Peyer's patch (tissue), 4 donors: ENCODE measurements around the gene FN1. TPM values are rescaled to one million over a fixed set of nuclear protein-coding genes. Genes with fewer than 3 reads are reported as not detected.

Experiments used
- DNase-seq, 3 donors: peaks; one replicate each; pipeline ENCODE4 v3.0.0-alpha.2; 2017 to 2019
- H3K27ac ChIP-seq, 4 donors: fragments of 200-600 bp; sonication (generic); one replicate each; pipeline ENCODE4 v1.5.1; 2016 to 2019
- H3K27me3 ChIP-seq, 2 donors: fragments of 200-600 bp; sonication (generic); one replicate each; pipeline ENCODE4 v1.5.1; 2019
- H3K36me3 ChIP-seq, 3 donors: fragments of 200-600 bp; sonication (generic); one replicate each; pipeline ENCODE4 v1.5.1; 2016 to 2019
- H3K4me1 ChIP-seq, 4 donors: fragments of 200-600 bp; sonication (generic); one replicate each; pipeline ENCODE4 v1.5.1; 2016 to 2019
- H3K4me3 ChIP-seq, 4 donors: fragments of 200-600 bp; sonication (generic); 1 replicate in 3 of 4; 2 replicates in 1 of 4; pipeline ENCODE4 v1.5.1; 2016 to 2019; ENCODE audit warnings: mild to moderate bottlenecking in 1 of 4
- H3K9me3 ChIP-seq, 4 donors: fragments of 200-600 bp; sonication (generic); one replicate each; pipeline ENCODE4 v1.5.1; 2016 to 2019; ENCODE audit warnings: mild to moderate bottlenecking in 1 of 4
- POLR2A ChIP-seq, 2 donors: fragments of 450-650 bp; IDR thresholded peaks; one replicate each; pipeline ENCODE4 v1.5.1; 2017; ENCODE audit warnings: antibody characterized with exemption in 2 of 2, mild to moderate bottlenecking in 2 of 2, moderate library complexity in 2 of 2
- total RNA-seq, 4 donors: library from RNA; depleted of rRNA; stranded (reverse); fragments of >200 nt; gene quantifications; one replicate each; pipeline ENCODE4 v1.1.0, GENCODE V29; 2016
- TF ChIP-seq, protein P1 (sequence below), 6 experiments: fragments of 450-650 bp in 4 of 6; fragments of 200-600 bp in 2 of 6; sonication (generic) in 1 of 6; IDR thresholded peaks; one replicate each; pipeline ENCODE4 v1.5.1; 2017 to 2019; ENCODE audit warnings: antibody characterized with exemption in 6 of 6, mild to moderate bottlenecking in 3 of 6, moderate library complexity in 1 of 6

The FN1 gene
- total RNA-seq, 4 donors from 2014 or later = 28.0 to 152 (median 72.8) TPM

DNA sequence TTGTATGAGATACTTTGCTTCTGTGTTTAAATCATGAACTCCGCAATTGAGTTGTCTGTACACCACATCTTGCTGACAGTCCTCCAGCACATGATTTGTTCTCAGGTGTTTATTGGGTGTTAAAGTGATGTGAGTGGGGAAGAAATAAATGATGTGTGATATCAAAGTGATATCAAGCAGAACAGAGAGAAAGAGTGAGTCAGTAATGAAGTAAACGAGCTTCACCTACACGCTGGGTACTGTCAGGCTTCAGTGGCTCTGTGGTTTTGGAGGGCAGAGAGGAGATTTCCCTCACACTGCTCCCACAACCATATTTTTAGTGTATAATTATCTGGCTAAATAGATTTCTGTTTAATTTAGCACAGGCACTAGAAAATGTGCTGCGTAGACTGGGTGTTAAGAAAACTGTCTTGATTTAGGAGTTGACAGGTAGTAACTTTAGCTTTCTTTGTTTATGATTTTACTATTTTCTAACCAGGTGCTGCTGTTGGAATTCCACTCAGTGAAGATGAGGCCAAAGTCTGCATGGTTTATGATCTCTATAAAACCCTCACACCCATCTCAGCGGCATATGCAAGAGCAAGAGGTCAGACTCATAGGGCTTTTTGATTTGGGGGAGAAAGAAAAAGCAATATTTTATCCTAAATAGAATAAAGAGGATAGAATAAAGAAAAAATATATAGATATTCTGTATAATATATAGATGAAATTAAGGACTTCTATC, 102.8 kb downstream of the FN1 start:
- no peaks in the 10 kb centered on the region for H3K27me3 ChIP-seq
- DNase-seq = peak in 1 of 3 donors; percentile 55
- no peak for TF ChIP-seq POLR2A (IDR thresholded peaks at IDR 0.05)
- TF ChIP-seq, protein P1, sequence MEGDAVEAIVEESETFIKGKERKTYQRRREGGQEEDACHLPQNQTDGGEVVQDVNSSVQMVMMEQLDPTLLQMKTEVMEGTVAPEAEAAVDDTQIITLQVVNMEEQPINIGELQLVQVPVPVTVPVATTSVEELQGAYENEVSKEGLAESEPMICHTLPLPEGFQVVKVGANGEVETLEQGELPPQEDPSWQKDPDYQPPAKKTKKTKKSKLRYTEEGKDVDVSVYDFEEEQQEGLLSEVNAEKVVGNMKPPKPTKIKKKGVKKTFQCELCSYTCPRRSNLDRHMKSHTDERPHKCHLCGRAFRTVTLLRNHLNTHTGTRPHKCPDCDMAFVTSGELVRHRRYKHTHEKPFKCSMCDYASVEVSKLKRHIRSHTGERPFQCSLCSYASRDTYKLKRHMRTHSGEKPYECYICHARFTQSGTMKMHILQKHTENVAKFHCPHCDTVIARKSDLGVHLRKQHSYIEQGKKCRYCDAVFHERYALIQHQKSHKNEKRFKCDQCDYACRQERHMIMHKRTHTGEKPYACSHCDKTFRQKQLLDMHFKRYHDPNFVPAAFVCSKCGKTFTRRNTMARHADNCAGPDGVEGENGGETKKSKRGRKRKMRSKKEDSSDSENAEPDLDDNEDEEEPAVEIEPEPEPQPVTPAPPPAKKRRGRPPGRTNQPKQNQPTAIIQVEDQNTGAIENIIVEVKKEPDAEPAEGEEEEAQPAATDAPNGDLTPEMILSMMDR (IDR thresholded peaks at IDR 0.05) = no peak
- peak overlapping the region in 2 of 4 donors; percentile 56 to 77 for H3K27ac ChIP-seq
- peak overlapping the region in 2 of 4 donors; percentile 21 to 29 for H3K4me3 ChIP-seq
- H3K36me3 ChIP-seq = peaks cover 0 to 34% (median 0%) of the 10 kb centered on the region in 3 donors
- H3K4me1 ChIP-seq = peaks cover 0 to 9% (median 2%) of the 10 kb centered on the region in 4 donors
- no peaks in the 10 kb centered on the region for H3K9me3 ChIP-seq

DNA sequence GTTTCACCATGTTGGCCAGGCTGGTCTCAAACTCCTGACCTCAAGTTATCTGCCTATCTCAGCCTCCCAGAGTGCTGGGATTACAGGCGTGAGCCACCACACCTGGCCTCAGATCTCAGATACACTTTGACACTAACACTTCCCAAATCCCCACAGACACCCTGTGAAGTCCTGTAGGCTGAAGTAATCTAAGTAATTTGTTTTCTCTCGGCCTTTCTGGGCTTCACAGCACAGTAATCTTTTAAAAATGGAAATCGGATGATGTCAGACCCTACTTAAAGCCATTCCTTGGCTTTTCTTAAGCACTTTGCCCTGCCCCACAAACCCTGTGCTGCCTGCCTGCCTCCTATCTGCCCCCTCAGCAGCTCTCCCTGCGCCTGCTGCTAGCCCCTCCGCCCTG, 107.8 kb downstream of the FN1 start:
- H3K27me3 ChIP-seq = no peaks in the 10 kb centered on the region
- DNase-seq = no peak
- H3K36me3 ChIP-seq = peaks cover 0 to 49% (median 0%) of the 10 kb centered on the region in 3 donors
- H3K4me3 ChIP-seq = no peak overlapping the region
- peaks cover 0 to 6% (median 2%) of the 10 kb centered on the region in 4 donors for H3K4me1 ChIP-seq
- no peak overlapping the region for H3K27ac ChIP-seq
- H3K9me3 ChIP-seq = no peaks in the 10 kb centered on the region
- TF ChIP-seq, protein P1 (IDR thresholded peaks at IDR 0.05) = no peak
- TF ChIP-seq POLR2A (IDR thresholded peaks at IDR 0.05) = no peak

DNA sequence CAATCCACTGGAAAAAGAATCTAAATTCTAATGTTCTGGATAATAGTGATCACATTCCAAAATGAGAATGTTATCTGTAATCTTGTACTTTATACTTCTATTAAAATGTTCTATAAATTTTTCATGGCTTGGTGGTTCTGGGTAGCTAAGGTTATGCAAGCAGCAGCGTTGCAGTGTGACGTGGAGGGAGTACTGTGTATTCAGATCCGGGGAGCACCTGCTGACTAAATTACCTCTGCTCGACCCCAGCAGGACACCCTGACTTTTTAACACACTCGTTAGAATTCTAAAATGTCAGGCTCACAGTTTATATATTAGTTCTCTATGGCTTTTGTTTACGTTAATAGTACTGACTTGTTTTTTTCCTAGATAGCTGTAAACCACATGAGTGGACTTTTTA, 111.1 kb downstream of the FN1 start:
- H3K27me3 ChIP-seq = no peaks in the 10 kb centered on the region
- no peak overlapping the region for H3K27ac ChIP-seq
- no peaks in the 10 kb centered on the region for H3K4me1 ChIP-seq
- TF ChIP-seq POLR2A (IDR thresholded peaks at IDR 0.05) = no peak
- TF ChIP-seq, protein P1 (IDR thresholded peaks at IDR 0.05) = no peak
- peaks cover 0 to 69% (median 0%) of the 10 kb centered on the region in 3 donors for H3K36me3 ChIP-seq
- DNase-seq = no peak
- H3K9me3 ChIP-seq = no peaks in the 10 kb centered on the region
- H3K4me3 ChIP-seq = no peak overlapping the region

DNA sequence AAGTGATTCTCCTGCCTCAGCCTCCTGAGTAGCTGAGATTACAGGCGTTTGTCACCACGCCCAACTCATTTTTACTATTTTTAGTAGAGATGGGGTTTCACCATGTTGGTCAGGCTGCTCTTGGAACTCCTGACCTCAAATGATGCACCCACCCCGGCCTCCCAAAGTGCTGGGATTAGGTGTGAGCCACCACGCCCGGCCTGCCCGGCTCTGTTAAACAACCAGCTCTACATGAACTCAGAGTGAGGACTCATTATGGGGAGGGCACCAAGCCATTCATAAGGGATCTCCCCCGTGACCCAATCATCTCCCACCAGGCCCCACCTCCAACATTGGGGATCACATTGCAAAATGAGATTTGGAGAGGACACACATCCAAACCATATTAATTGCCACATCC, 115.2 kb downstream of the FN1 start:
- DNase-seq = no peak
- H3K27me3 ChIP-seq = no peaks in the 10 kb centered on the region

DNA sequence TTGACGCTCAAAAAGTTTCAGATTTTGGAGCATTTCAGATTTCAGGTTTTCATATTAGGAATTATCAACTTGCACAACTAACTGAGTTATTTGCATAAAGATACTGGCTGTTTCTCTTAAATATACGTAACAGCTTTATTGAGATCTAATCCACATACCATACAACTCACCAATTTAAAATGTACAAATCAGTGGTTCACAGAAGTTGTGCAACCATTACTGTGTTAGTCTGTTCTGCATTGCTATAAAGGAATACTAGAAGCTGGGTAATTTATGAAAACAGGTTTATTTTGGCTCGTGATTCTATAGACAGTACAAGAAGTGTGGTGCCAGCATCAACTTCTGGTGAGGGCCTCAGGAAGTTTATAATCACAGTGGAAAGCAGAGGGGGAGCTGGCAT, 115.8 kb downstream of the FN1 start:
- DNase-seq = no peak
- Histone ChIP-seq H3K9me3 (no peaks in the 10 kb centered on the region), H3K36me3 (peaks cover 0 to 51% (median 0%) of the 10 kb centered on the region in 3 donors), H3K4me1 (no peaks in the 10 kb centered on the region), H3K27me3 (no peaks in the 10 kb centered on the region), H3K4me3 (no peak overlapping the region), H3K27ac (no peak overlapping the region)
- TF ChIP-seq POLR2A (IDR thresholded peaks at IDR 0.05) = no peak
- TF ChIP-seq, protein P1 (IDR thresholded peaks at IDR 0.05) = no peak

More for the DNA sequence above, 115.2 kb downstream of the FN1 start:
- no peaks in the 10 kb centered on the region for H3K4me1 ChIP-seq
- no peak for TF ChIP-seq POLR2A (IDR thresholded peaks at IDR 0.05)
- TF ChIP-seq, protein P1 (IDR thresholded peaks at IDR 0.05) = no peak
- no peak overlapping the region for H3K4me3 ChIP-seq
- H3K27ac ChIP-seq = no peak overlapping the region
- H3K36me3 ChIP-seq = peaks cover 0 to 57% (median 0%) of the 10 kb centered on the region in 3 donors
- no peaks in the 10 kb centered on the region for H3K9me3 ChIP-seq
